GM19099 (cell line): ENCODE measurements around the gene OTUD6A.

Experiments used
- POLR2A ChIP-seq: IDR thresholded peaks from 3 replicates; pipeline ENCODE4 v1.6.1; 2011; ENCODE audit warnings: low read depth; ENCODE audit not compliant: insufficient read length; ENCODE audit errors: extremely low read depth

The OTUD6A gene

GRCh38 chrX:70039758-70040157 is 22.5 kb upstream of the OTUD6A start:
- no peak for TF ChIP-seq POLR2A

GRCh38 chrX:70041993-70042392 is 20.3 kb upstream of the OTUD6A start:
- no peak for TF ChIP-seq POLR2A

DNA sequence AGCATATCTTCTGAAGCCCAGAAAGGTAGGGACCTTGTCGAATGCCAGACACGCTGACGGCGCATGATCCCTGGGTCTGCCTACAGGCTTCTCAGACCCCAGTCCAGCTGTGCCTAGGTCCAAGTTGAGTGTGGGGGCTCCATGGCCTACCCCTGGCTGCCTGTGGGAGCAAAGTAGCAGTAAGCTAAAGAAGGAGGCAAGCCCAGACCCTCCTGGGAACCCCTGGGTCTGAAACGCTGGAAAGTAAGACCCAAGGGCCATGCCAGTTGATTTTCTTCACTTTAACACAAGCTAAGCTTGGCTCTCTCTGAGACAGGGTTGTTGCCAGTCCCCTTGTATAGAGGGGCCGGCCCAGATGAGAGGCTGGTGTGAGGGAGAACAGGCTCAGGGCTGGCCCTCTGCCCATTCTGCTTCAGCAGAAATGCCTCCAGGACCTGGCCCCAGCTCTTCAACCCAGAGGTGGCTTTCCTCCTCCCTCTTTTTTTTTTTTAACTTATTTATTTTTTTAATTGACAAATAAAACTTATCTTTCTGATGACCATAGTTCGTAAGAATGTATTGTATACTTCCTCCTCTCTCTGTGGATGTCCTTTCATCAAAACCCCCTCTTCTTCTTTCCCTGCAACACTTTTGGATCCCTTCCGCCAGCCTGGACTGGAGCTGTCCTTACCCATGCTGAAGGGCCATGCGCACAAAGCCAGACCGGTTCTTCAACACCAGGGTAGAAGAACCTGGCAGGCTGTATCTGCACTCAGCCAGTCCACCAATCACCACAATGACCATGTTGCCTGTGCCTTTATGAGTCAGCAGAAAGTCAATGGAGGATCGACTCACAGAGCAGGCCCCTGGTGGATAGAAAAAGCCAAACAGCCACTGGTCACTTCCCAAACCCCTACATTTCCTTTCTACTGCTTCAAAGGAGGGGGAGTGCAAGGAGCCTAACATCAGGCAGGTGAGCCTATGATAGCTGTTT is 19.6 kb upstream of the OTUD6A start:
- no peak for TF ChIP-seq POLR2A

- no peak for TF ChIP-seq POLR2A
Observed at GRCh38 chrX:70043685-70044084, 18.6 kb upstream of the OTUD6A start.

DNA sequence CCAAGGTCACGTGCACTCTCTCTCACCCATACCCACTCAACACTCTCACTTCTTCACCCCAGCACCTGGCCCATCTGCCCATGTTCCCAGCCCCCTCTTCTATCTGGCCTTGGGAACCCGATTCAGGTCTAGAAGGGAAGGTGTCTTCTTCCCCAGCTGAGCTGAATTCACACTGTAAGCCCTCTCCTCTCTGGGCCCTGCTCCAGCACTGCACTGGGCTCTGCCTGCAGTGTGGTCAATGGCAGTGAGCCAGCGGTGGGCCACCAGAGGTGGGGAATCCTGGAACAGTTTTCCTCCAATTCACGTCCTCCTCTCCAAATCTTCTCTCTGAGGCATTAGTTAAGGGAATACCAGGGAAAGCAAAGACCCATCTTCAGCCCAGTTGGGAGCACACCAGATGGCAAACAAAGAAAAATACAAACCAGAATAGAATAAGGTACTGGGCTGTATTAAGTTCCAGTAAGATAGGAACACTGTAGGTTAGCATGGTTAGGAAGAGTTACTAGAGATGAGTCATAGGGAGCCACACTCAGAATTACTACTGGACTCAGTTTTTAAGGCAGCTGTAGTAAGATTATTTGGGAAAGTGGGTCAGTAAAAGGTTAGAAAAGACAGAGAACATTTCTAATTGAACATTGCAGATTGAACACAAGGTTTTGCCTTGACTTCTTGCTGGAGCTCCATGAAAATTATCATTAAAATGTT is 17.6 kb upstream of the OTUD6A start:
- no peak for TF ChIP-seq POLR2A

GRCh38 chrX:70046978-70047377 is 15.3 kb upstream of the OTUD6A start:
- TF ChIP-seq POLR2A: no peak

- TF ChIP-seq POLR2A: no peak
Observed at GRCh38 chrX:70049406-70049805, 12.9 kb upstream of the OTUD6A start.

DNA sequence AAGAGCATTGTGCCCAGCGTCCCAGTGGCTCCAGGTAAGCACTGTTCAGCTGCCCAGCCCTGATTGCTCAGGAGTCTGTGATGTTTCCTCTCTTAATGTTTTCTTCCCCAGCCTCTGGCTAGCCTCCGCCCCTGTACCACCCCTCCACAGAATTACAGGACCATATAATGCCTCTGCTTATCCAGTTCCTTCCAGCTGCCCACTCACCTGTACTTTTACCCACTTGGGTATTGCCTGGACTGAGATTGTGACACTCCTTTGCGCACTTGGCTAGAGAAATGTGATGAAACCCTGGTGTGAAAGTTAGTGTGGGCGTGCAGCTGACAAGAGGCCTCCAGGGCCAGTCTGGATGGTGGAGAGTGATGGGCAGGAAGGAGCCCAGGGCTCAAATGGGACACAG is 12.3 kb upstream of the OTUD6A start, which contains the start of gene AWAT2:
AWAT2 (minus strand) TSS at position 14 of the 400 bp plus-strand sequence; CDS start at position 8, 6 bp downstream.
- TF ChIP-seq POLR2A: no peak

- TF ChIP-seq POLR2A: no peak
Observed at GRCh38 chrX:70052895-70053615, 9.2 kb upstream of the OTUD6A start.

- TF ChIP-seq POLR2A: no peak
Observed at GRCh38 chrX:70054391-70054790, 7.9 kb upstream of the OTUD6A start.

DNA sequence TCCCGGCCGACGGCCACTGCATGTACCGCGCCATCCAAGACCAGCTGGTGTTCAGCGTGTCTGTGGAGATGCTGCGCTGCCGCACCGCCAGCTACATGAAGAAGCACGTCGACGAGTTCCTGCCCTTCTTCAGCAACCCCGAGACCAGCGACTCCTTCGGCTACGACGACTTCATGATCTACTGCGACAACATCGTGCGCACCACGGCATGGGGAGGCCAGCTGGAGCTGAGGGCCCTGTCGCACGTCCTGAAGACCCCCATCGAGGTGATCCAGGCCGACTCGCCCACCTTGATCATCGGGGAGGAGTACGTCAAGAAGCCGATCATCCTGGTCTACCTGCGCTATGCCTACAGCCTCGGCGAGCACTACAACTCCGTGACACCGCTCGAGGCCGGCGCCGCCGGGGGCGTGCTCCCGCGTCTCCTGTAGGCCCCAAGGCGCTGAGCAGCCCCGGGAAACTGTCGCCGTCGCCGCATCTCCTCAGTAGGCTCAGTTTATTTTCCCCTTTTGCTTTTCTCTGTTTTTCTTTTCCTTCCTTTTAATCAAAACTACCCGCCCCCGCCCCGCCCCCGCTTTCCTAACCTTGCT is 799 bp downstream of the OTUD6A start:
- TF ChIP-seq POLR2A: no peak

DNA sequence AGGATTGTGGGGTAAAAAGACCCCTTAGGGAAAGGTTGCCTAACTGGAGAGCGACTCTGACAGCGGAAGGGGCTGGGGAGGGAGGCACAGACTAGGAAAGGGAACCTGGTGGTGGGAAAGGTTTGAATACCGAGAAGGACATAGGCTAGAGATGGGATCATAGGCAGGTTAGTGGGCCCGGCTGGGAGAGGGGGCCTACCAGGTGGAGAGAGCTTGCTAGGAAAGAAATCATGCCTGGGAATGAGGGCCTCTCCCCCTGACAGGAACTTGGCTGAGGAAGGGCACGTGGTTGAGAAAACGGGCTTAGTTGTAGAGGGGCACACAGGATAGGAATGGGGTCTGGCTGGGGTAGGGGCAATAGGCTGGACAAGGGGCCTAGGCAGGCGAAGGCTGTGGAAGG is 4.4 kb downstream of the OTUD6A start:
- TF ChIP-seq POLR2A: no peak

DNA sequence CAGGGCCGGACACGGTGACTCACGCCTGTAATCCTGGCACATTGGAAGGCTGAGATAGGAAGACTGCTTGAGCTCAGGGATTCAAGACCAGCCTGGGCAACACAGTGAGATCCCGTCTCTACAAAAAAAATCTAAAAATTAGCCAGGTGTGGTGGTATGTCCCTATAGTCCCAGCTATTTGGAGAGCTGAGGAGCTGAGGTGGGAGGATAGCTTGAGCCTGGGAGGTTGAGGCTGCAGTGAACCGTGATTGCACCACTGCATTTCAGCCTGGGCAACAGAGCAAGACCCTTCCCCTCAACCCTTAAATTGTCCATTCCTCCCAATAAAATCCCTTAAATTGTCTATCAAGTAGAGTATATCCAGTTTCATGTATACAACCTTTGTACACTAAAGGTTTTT is 17.0 kb downstream of the OTUD6A start:
- no peak for TF ChIP-seq POLR2A

- no peak for TF ChIP-seq POLR2A
Observed at GRCh38 chrX:70079870-70080269, 17.6 kb downstream of the OTUD6A start.

- no peak for TF ChIP-seq POLR2A
Observed at GRCh38 chrX:70082723-70083122, 20.5 kb downstream of the OTUD6A start.
